ENCODE measurements around the gene VASN. TPM values are rescaled to one million over a fixed set of nuclear protein-coding genes. Genes with fewer than 3 reads are reported as not detected.

Gene VASN
- total and polyA plus RNA-seq, 9 of the 15 experiments (the other 6 are each of a cell fraction or from before 2014, with no cell fraction given): 0.01 to 2.5 (median 0.41) TPM; not detected in 1

GRCh38 chr16:4415538-4416199, 44.0 kb downstream of the VASN start (continued):
- TF ChIP-seq HNRNPLL (IDR thresholded peaks at IDR 0.05; ENCODE audit: low read depth, low read length, poor library complexity, severe bottlenecking) (peak; percentile 38), FUS (optimal IDR thresholded peaks at IDR 0.05; ENCODE audit: low read depth, low read length) (no peak), PCBP1 (IDR thresholded peaks at IDR 0.05; ENCODE audit: low read depth, low read length, poor library complexity, severe bottlenecking) (no peak), HDGF (IDR thresholded peaks at IDR 0.05) (0 out of 2 replicates have a peak, but pooled peaks have one; percentile 7), POLR2AphosphoS5 (IDR thresholded peaks at IDR 0.05; ENCODE audit: control insufficient read depth, insufficient read depth, low read depth, low read length) (peak; percentile 21; the same call in 1 of the 2 replicates), STAT6 (CRISPR knock-in tag; IDR thresholded peaks at IDR 0.05) (no peak), NRF1 (conservative IDR thresholded peaks at IDR 0.05 in 1 of 2, IDR thresholded peaks at IDR 0.05 in 1 of 2) (peak; percentile 58 to 69; a peak in 3 of 4 replicates), ETS2 (tag; IDR thresholded peaks at IDR 0.05; ENCODE audit: borderline replicate concordance, poor library complexity, severe bottlenecking) (no peak), RUNX1 (IDR thresholded peaks at IDR 0.05; ENCODE audit: low read depth) (no peak), ZNF431 (CRISPR knock-in tag; IDR thresholded peaks at IDR 0.05) (no peak), VEZF1 (CRISPR knock-in tag; IDR thresholded peaks at IDR 0.05) (peak; percentile 48; the same call in 1 of the 2 replicates), RCOR1 (IDR thresholded peaks at IDR 0.05; ENCODE audit: borderline replicate concordance in 1 of 2, low read depth in 2 of 2, low read length in 2 of 2) (peak in 1 of 2 experiments; percentile 26; a peak in 1 of 4 replicates), RBM15 (IDR thresholded peaks at IDR 0.05; ENCODE audit: insufficient read depth, low read length) (no peak), PRPF4 (IDR thresholded peaks at IDR 0.05; ENCODE audit: insufficient read depth, low read depth, low read length, poor library complexity, severe bottlenecking) (no peak), ZNF644 (tag; IDR thresholded peaks at IDR 0.05; ENCODE audit: low read depth) (no peak), SP2 (IDR thresholded peaks at IDR 0.05; ENCODE audit: extremely low read depth, low read depth, low read length, poor library complexity, severe bottlenecking) (no peak), SMAD4 (CRISPR knock-in tag; conservative IDR thresholded peaks at IDR 0.05) (peak; percentile 54), RBM17 (IDR thresholded peaks at IDR 0.05; ENCODE audit: borderline replicate concordance, low read depth, low read length) (no peak), ASH1L (IDR thresholded peaks at IDR 0.05; ENCODE audit: borderline replicate concordance, low read depth, partially characterized antibody) (no peak), SMARCA4 (IDR thresholded peaks at IDR 0.05) (peak; percentile 50), ARID1B (IDR thresholded peaks at IDR 0.05) (peak; percentile 53), ZBTB17 (CRISPR knock-in tag; IDR thresholded peaks at IDR 0.05) (no peak; the same call in 1 of the 2 replicates), SMARCE1 (IDR thresholded peaks at IDR 0.05) (0 out of 2 replicates have a peak, but pooled peaks have one; percentile 24), KAT8 (IDR thresholded peaks at IDR 0.05; ENCODE audit: low read depth) (no peak)

Data from K562 (cell line).